Left kidney (tissue), 2 donors: Measurements from ENCODE around the gene MRPL36. TPM values are rescaled to one million over a fixed set of nuclear protein-coding genes. Genes with fewer than 3 reads are reported as not detected.

Experiments used
- DNase-seq: peaks from one replicate; pipeline ENCODE4 v3.0.0-alpha.2; 2013
- polyA plus RNA-seq: library from polyadenylated mRNA; unstranded; fragments of 120-200 nt; gene quantifications from one replicate; pipeline ENCODE4 v1.2.1, GENCODE V29; 2013; ENCODE audit not compliant: insufficient read length

MRPL36 gene
- polyA plus RNA-seq, 1 donor = 33.2 TPM

DNA sequence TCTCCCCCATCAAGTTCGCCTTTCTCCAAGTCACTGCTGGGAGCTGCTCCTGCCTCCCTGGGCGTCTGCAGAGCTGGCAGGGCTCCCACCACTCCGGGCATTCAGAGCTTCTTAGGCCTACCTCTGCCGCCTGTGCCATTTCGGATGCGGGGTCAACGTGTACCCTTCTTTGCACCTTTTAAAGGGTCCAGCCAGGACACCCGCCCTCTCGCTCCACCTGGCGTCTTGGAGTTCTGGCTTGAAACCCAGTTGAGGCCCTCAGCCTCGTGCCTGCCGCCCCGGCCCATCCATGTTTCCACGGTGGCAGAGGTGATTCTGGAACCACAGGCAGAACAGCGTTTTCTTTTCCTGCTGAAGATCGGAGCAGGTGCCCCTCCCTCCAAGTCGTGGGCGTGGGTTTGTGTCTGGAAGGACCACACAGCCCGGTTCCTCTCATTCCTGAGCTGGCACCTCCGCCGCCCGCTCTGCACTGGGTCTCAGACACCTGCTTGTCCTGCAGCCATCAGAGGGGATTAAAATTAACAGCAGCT lies 34.5 kb upstream of the MRPL36 start:
- DNase-seq = no peak

DNA sequence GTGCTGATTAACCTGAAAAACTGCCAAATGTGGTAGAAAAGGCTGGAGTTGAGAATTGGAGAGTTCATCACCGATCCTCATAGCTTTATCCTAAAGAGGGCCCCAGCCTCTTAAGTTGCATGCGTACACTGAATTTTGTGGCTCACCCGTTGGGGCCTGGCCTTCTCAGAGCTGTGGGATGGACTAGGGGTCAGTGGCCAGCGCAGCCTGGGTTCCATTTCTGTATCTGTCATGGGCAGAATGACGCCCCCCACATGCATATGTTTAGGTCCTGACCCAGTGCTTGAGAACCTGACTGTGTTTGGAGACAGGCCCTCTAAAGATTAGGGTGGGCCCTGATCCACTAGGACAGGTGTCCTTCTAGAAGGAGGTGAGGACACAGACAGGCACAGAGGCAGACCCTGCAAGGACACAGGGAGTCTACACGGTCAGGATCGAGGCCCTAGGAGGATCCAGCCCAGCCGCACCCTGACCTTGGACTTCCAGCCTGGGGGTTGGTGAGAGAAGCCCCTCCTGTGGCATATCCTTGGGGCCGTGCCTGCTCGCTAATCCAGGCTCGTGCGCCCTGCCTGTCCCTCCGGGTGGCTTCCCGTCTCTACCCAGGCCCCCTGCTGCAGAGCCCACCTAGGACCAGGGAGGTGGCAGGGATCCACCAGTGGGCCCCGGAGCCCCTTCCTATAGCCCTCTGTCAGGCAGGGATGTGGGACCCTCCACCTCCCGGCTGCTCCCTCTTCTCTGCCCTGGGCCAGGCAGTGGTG lies 33.8 kb upstream of the MRPL36 start:
- no peak for DNase-seq

DNA sequence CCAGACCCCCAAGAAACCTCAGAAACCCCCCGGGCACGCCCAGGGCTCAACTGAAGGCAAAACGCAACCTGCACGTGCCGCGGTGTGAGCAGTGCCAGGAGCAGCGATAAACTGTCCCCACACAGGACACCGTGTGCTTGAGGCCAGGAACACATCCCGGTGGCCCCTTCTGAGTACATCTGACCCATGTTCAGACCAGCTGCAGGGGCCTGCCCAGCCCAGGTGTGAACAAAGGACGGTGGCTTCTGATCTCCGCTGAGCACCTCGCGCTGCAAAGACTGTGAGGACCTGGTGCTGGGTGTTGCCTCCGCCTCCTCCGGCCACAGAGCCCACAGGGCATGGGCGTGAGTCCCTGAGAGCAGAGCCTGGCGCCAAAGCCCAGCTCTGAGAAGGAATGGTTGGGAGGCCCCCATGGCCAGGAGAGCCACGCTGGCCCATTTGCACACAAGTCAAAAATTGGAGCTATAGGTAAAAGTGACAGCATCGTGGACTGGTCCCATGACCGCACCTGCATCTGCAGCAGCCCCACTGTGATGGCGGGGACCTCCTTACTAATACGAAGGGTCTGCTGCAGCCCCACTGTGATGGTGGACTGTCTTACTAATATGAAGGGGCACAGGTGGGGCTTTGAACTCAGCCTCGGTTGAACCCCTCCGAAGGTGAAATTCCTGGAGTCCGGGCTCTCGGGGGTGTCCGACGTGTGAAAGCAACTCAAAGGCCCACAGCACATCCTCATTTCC lies 33.0 kb upstream of the MRPL36 start:
- DNase-seq = no peak

DNA sequence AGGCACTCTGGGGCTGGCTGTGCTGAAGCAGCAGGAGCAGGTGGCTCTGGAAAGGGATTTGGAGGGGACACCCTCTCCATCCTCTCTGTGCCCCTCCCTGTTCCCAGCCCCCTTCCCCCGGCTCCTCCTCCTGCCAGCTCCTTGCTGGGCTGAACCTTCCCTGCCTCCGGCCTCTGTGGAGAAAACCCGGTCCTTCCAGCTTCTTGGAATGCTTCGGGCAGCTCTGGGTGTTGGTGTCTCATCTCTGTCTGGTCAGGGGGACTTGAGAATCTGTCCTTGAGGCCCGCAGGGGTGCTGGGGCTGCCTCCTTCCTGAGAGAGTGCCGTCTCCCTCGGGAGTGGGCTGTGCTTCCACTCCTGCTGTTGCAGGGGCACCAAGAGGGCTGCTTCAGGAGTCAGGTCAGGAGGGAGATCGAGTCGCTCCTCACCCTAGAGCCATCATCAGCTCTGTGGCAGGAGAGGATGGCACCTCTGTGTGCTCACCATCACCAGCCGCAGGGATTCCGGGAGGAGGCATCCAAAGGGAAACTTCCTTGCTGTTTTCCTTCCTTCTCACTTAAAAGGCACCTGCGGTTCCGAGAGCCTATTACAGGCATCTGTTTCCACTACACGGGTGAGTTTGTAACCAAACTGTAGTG lies 32.2 kb upstream of the MRPL36 start:
- DNase-seq = no peak

DNA sequence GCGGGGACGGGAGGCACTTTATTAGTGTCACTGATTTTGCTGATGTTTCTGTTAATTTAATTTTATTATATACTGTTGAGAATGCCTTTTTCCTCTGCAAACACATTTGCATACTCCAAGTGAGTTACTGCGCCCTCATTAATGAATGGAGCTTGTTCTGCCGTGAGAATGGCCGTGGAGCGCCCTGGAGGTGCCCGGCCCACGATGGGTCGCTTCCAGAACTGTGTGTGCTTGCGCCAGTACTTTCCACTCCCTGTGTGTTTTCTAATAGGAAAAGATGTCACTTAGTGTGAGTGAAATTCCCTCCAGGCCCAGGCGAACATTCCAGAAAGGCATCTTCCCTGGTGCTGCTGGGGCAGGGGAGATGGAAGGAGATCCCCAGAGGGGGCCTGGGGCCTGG lies 31.6 kb upstream of the MRPL36 start:
- DNase-seq = no peak

DNA sequence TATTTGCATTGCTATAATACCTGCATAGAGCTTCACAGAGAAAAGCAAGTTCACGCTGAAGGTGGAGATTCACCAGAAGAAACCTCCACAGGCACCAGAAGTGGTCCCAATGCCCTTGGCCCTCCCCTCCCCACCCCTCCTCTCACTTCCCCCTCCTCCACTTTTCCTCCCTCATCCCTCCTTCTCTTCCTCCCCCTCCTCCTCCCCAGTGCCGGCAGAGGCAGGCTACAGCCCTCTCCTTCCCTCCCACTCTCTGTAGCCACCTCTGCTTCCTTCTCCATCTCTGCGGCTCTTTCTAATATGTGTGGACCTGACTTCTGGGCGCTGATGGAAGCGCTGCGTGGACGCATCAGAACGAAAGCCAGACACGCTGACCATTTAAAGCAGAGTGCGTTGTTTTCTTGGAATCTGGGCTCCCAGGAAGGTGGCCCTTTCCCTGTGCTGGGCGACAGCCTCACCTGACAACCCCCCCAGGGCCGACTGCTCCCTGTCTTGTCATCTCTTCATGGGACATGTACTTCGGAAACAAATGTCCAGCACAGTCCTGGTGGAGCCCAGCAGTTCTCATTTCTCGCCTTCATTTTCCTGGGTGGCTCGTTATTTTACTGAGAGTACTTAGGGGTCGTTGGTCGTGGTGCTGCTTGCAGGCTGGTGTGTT lies 31.1 kb upstream of the MRPL36 start:
- no peak for DNase-seq

DNA sequence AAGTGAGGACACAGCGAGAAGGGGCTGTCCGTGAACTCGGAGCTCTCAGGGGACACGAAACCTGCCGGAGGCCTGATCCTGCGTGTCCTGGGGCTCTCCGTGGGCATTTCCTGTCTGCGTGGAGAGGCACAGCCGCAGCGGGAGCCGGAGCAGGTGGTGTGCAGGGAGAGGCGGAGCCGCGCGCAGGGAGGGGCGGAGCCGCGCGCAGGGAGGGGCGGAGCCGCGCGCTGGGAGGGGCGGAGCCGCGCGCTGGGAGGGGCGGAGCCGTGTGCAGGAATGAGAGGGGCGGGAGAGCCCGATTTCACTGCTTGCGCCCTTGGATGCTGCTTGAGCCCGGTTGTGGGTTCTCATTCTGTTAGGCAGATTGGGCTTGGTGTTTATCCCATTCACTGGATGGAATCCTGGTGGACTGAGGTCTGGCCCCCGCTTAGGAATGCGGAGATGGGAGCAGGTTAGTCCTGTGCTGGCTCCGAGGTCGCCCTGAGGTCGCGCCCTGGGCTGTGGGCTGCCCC lies 28.3 kb upstream of the MRPL36 start:
- no peak for DNase-seq

DNA sequence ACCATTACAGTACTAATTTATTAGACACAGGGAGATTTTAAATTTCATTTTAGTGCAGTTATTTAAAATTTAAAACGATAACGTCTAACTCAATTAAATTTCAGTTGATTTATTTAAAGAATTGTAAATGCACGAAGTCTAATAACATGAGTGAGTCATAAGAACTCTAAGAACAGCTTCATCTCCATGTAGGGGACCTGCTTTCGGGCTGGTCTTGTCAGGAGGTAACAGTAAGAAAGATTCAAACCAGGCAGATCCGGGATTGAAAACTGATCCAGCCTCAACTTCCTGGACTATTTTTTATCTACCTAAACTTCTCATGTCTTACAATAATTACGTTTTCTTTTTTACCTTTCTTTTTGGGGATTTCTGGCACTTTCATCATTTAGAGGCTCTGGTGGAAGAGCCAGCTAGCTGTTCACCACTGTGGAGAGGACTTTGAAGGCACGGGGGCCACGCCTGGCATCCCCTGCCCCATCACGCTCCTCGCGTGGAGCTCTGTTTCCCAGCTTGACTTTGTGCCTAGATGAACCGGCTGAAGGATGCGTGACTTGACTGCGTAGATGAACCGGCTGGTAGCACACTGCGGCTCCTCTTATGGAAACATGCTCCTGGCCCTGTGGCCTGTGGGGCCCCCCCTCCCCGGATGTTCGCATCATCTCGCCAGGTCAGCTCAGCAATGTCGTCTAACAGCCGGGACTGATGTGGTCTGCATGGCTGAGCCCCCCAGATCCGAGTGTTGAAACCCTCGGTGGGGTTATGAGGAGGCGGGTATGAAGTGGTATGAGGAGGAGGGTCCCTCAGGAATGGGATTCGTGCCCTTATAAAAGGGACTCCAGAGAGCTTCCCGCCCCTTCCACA lies 27.6 kb upstream of the MRPL36 start:
- DNase-seq = no peak

DNA sequence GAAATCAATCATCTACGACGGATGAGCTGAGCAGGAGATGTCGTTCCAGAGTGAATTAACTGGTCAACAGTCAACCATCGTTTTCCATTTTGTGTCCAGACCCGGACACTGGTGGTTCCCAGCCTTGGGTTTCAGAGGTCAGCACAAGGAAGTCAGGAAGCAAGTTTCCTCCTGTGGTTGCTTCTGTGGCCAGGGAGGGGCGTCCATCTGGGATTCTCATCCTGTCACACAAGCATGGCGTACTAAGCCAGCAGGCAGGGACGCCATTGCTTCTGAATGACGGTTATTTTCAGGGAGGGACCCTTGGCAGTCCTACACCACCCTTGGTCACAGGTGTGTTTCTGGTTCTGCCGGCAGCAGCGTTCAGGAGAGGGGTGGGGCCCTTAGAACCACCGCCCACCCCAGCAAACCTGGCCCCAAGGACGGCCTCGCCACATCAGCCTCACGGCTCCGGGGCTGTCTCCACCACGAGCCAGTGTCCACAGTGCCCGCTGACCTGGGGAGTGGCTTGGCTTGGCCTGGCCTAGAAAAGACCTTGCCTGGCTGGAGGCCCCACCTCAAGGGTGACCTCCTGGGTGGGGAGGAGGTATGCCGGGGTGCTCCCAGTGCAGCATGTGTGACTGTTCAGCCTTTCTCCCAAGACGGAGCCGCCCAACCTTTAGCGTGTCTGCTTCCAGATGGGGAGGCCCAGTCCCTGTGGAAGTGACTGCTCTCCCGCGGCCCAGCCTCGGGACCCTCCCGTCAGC lies 26.8 kb upstream of the MRPL36 start:
- DNase-seq = no peak

DNA sequence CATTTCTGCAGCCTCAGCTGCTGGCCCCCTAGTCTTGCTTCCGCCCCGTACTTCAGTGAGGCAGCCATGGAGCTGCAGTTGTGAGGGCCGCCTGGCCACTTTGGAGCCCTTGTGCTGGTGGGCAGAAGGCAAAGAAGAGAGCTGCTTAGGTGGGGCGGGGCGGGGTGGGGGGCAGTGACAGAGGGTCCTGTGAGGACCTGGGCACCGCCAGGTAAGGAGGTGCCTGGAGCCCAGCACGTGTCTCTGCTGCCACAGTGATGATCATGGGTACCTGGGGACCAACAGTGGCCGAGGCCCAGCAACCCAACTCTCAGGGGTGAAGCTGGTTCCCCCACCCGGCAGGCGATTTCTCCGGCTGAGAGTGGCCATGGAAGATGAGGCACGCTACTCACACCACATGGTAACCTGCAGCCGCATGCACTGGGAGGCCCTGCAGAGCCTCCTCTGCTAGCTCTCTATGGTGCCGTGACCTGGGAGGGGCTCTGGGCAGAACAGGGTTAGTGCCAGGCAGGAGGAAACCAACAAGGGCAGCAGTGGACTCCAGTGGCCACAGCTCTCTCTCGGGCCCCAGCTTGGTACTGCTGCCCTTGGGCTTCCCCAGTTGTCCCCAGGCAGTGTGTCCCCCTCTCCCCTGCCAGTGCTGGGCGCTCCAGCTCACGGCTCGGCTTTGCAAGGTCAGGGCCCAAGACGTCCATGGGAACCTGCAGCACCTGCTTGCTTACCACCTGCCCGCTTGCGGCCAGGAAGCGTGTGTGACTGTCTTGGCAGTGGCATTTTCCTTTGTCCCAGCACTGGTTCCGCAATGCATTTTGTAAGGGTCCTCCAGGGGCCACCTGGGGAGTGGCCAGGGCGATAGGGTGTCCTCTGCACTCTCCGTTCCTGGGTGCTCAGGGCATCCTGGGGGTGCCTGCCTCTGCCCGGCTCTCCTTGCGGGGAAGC lies 25.5 kb upstream of the MRPL36 start:
- no peak for DNase-seq

DNA sequence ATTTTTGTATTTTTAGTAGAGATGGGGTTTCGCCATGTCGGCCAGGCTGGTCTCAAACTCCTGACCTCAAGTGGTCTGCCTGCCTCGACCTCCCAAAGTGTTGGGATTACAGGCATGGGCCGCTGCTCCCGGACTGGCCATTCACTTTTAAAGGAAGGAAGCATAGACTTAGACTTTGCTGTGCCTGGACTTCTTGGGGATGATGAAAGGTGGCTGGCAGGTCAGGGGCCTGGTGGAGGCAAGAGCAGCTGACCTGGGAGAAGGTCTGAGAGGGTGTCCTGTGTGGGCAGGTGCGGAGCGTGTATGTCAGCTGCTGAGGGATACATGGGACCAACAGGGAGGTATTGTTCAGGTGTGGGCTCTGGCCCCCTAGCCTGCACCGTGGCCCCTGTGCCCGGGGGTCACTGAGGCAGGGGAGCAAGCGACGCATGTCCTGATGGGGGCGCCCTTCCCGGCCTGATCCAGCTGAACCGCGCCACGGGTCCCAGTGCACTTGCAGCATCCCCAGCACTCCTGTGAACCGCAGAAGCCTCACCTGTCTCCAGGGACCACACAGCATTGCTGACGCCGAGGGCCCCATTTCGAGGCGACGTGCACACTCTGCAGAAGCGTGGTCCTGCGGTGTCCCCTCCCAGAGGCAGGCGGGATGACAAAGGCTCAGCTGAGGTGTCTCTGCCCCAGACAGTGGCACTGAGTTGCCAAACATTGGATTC lies 24.6 kb upstream of the MRPL36 start:
- DNase-seq = no peak

DNA sequence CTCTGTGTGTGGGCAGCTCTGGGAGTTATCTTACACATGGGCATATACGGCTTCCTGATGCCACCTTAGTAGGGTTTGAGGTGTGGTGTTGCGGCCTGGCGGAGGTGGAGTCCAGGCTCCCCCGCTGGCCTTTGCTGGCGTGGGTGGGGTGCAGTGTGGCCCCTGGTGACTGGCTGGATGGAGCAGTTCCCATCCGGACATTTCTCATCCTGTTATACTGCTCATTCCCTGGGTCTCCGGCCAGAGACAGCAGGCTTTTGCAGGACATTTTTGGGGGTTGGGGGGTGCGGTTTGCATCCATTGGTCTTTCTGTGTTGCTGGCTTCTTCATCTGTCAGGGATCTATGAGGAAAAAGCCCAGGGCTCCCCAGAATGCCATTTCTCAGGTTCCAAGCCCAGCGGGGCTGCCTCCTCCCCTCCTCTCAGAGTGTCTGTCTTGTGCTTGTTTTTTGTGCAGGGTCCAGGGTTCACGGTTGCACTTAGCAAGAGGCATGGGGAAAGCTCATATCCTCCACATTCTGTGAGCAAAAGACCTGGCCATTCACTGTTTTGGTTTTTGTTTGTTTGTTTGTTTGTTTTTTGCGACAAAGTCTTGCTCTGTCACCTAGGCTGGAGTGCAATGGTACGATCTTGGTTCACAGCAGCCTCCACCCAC lies 23.9 kb upstream of the MRPL36 start:
- DNase-seq = no peak

DNA sequence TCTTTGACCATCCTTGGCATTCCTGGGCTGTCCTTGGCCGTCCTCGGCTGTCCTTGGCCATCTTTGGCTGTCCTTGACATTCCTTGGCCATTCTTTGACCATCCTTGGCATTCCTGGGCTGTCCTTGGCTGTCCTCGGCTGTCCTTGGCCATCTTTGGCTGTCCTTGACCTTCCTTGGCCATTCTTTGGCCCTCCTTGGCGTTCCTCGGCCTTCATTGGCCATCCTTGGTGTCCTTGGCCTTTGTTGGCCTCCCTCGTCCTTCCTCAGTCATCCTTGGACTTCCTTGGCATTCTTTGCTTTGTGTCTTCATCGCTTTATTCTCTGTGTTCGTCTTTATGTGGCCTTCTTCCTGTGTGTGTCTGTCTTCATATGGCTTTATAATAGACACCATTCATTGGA lies 22.2 kb upstream of the MRPL36 start:
- DNase-seq = no peak

DNA sequence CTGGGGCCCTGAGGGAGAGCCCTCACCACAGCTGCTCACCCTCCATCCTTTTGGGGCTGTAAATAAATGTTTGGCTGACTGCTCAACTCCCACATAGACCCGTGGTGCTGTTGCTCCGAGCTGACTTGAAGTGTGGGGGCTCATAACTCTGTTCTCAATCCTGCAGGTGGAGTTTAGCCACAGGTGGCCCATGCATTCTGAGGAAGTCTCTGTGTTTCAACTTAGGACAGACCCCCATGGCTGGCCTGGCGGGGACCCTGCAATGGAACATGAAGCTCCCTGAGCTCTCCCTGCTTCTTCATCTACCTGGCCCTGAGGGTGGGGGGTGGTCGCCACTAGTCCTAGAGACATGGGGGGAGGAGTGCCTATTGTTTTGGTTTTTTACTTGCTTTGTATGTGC lies 21.3 kb upstream of the MRPL36 start:
- DNase-seq = no peak

DNA sequence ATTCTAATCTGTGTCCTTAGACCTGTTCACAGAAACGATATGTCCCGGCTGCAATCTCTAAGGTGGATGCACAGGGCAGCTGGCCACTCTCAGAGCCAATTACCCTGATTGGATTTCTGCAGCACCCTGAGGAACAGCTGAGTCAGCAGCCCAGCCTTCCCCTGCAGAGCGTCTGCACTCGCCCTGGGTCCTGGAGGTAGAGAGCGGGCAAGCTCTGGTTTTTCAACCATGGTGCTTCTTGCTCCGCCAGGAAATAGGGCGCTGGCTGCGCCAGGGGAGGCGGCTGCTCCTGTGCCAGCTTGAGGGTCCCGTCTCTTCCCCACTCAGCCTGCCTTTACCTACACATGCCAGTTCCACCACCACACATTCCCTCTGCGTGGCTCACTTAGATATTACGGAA lies 20.7 kb upstream of the MRPL36 start:
- DNase-seq = no peak

DNA sequence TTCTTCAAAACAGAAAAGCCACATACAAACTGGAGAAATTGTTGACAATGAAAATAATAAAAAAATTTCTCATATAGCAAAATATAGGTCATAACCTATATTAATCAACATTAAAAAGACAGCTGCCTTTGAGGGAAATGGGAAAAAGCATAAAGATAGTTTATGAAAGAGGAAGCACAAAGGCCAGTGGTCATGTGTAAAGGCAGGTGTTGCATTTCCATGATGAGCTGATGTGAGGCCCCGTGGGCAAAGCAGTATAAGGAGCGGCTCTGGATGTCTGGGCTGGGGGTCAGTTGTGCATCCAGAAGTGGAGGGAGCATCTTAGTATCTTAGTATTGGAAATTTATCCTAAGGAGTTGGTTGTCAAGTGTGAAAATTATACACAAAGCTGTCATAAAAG lies 19.8 kb upstream of the MRPL36 start:
- DNase-seq = no peak

DNA sequence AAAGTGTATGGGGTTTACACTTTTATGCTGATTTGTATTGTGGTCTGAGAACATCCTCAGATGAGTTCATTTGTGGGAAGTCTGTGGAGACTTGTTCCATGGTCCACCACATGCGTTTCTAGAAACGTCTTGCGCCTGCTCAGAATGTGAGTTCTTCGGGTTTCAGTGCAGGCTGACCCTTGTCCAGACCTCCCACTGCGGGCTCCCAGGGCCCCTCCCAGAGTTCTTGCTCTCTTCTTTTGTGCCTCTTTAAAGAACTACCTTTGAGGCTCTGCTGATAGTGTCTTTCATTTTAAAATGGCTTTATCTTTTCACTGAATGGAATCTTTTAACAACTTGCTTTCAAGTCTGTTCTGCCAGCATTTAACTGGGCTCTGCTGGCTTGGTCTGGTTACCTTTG lies 19.1 kb upstream of the MRPL36 start:
- no peak for DNase-seq
